ENCODE results near the gene ACSL3.

Gene ACSL3

GRCh38 chr2:222860740-222861410 is at the start of gene ACSL3:
Gene ACSL3, plus strand, starts transcription at chr2:222861036. Its CDS starts 47,737 bp downstream, at chr2:222908773.
- no peaks in the 10 kb centered on the region for H3K27me3 ChIP-seq (ENCODE audit: control insufficient read depth in 1 of 2, insufficient read depth in 2 of 2, low read length in 2 of 2)
- H3K36me3 ChIP-seq (ENCODE audit: control insufficient read depth in 1 of 2, insufficient read depth in 2 of 2, low read length in 2 of 2) = no peaks in the 10 kb centered on the region
- no peaks in the 10 kb centered on the region for H3K9me3 ChIP-seq (ENCODE audit: control insufficient read depth in 1 of 2, low read length in 2 of 2)
- peak within 1 kb of the TSS; percentile 79 to 92 for H3K4me3 ChIP-seq (ENCODE audit: low read depth in 1 of 2, low read length in 2 of 2)
- H3K4me1 ChIP-seq (ENCODE audit: control insufficient read depth in 1 of 2, insufficient read depth in 2 of 2, low read length in 2 of 2) = peaks cover 25 to 37% of the 10 kb centered on the region in 2 donors
- H3K27ac ChIP-seq (ENCODE audit: low read depth, low read length) = peak within 1 kb of the TSS; percentile 92
- H3K9ac ChIP-seq (ENCODE audit: low read depth in 1 of 2, low read length in 2 of 2) = peak within 1 kb of the TSS; percentile 70 to 80

- no peaks in the 10 kb centered on the region for H3K9me3 ChIP-seq (ENCODE audit: control insufficient read depth in 1 of 2, low read length in 2 of 2)
- no peak overlapping the region for H3K27ac ChIP-seq (ENCODE audit: low read depth, low read length)
- no peaks in the 10 kb centered on the region for H3K36me3 ChIP-seq (ENCODE audit: control insufficient read depth in 1 of 2, insufficient read depth in 2 of 2, low read length in 2 of 2)
- no peaks in the 10 kb centered on the region for H3K4me1 ChIP-seq (ENCODE audit: control insufficient read depth in 1 of 2, insufficient read depth in 2 of 2, low read length in 2 of 2)
- H3K4me3 ChIP-seq (ENCODE audit: low read depth in 1 of 2, low read length in 2 of 2) = no peak overlapping the region
- no peaks in the 10 kb centered on the region for H3K27me3 ChIP-seq (ENCODE audit: control insufficient read depth in 1 of 2, insufficient read depth in 2 of 2, low read length in 2 of 2)
- H3K9ac ChIP-seq (ENCODE audit: low read depth in 1 of 2, low read length in 2 of 2) = no peak overlapping the region
Measured at GRCh38 chr2:222811828-222812227, 49.0 kb upstream of the ACSL3 start.

- no peak overlapping the region for H3K4me3 ChIP-seq (ENCODE audit: low read depth in 1 of 2, low read length in 2 of 2)
- H3K27ac ChIP-seq (ENCODE audit: low read depth, low read length) = no peak overlapping the region
- no peaks in the 10 kb centered on the region for H3K27me3 ChIP-seq (ENCODE audit: control insufficient read depth in 1 of 2, insufficient read depth in 2 of 2, low read length in 2 of 2)
- no peaks in the 10 kb centered on the region for H3K36me3 ChIP-seq (ENCODE audit: control insufficient read depth in 1 of 2, insufficient read depth in 2 of 2, low read length in 2 of 2)
- H3K9ac ChIP-seq (ENCODE audit: low read depth in 1 of 2, low read length in 2 of 2) = no peak overlapping the region
- no peaks in the 10 kb centered on the region for H3K4me1 ChIP-seq (ENCODE audit: control insufficient read depth in 1 of 2, insufficient read depth in 2 of 2, low read length in 2 of 2)
- no peaks in the 10 kb centered on the region for H3K9me3 ChIP-seq (ENCODE audit: control insufficient read depth in 1 of 2, low read length in 2 of 2)
Measured at GRCh38 chr2:222813177-222813843, 47.5 kb upstream of the ACSL3 start.

GRCh38 chr2:222819722-222820333 is 41.0 kb upstream of the ACSL3 start:
- Histone ChIP-seq H3K27ac (ENCODE audit: low read depth, low read length) (no peak overlapping the region), H3K9ac (ENCODE audit: low read depth in 1 of 2, low read length in 2 of 2) (no peak overlapping the region), H3K4me1 (ENCODE audit: control insufficient read depth in 1 of 2, insufficient read depth in 2 of 2, low read length in 2 of 2) (no peaks in the 10 kb centered on the region), H3K27me3 (ENCODE audit: control insufficient read depth in 1 of 2, insufficient read depth in 2 of 2, low read length in 2 of 2) (no peaks in the 10 kb centered on the region), H3K9me3 (ENCODE audit: control insufficient read depth in 1 of 2, low read length in 2 of 2) (no peaks in the 10 kb centered on the region), H3K36me3 (ENCODE audit: control insufficient read depth in 1 of 2, insufficient read depth in 2 of 2, low read length in 2 of 2) (no peaks in the 10 kb centered on the region), H3K4me3 (ENCODE audit: low read depth in 1 of 2, low read length in 2 of 2) (no peak overlapping the region)

GRCh38 chr2:222823183-222823930 is 37.5 kb upstream of the ACSL3 start:
- H3K27ac ChIP-seq (ENCODE audit: low read depth, low read length) = no peak overlapping the region
- H3K9ac ChIP-seq (ENCODE audit: low read depth in 1 of 2, low read length in 2 of 2) = no peak overlapping the region
- H3K36me3 ChIP-seq (ENCODE audit: control insufficient read depth in 1 of 2, insufficient read depth in 2 of 2, low read length in 2 of 2) = no peaks in the 10 kb centered on the region
- peaks cover 0 to 4% of the 10 kb centered on the region in 2 donors for H3K27me3 ChIP-seq (ENCODE audit: control insufficient read depth in 1 of 2, insufficient read depth in 2 of 2, low read length in 2 of 2)
- no peaks in the 10 kb centered on the region for H3K9me3 ChIP-seq (ENCODE audit: control insufficient read depth in 1 of 2, low read length in 2 of 2)
- no peak overlapping the region for H3K4me3 ChIP-seq (ENCODE audit: low read depth in 1 of 2, low read length in 2 of 2)
- H3K4me1 ChIP-seq (ENCODE audit: control insufficient read depth in 1 of 2, insufficient read depth in 2 of 2, low read length in 2 of 2) = no peaks in the 10 kb centered on the region

GRCh38 chr2:222825031-222825430 is 35.8 kb upstream of the ACSL3 start:
- Histone ChIP-seq H3K9ac (ENCODE audit: low read depth in 1 of 2, low read length in 2 of 2) (no peak overlapping the region), H3K9me3 (ENCODE audit: control insufficient read depth in 1 of 2, low read length in 2 of 2) (no peaks in the 10 kb centered on the region), H3K27ac (ENCODE audit: low read depth, low read length) (no peak overlapping the region), H3K4me3 (ENCODE audit: low read depth in 1 of 2, low read length in 2 of 2) (no peak overlapping the region), H3K4me1 (ENCODE audit: control insufficient read depth in 1 of 2, insufficient read depth in 2 of 2, low read length in 2 of 2) (no peaks in the 10 kb centered on the region), H3K36me3 (ENCODE audit: control insufficient read depth in 1 of 2, insufficient read depth in 2 of 2, low read length in 2 of 2) (no peaks in the 10 kb centered on the region), H3K27me3 (ENCODE audit: control insufficient read depth in 1 of 2, insufficient read depth in 2 of 2, low read length in 2 of 2) (peaks cover 0 to 4% of the 10 kb centered on the region in 2 donors)

GRCh38 chr2:222827417-222827816 is 33.4 kb upstream of the ACSL3 start:
- H3K27ac ChIP-seq (ENCODE audit: low read depth, low read length) = no peak overlapping the region
- H3K27me3 ChIP-seq (ENCODE audit: control insufficient read depth in 1 of 2, insufficient read depth in 2 of 2, low read length in 2 of 2) = peaks cover 0 to 4% of the 10 kb centered on the region in 2 donors
- no peaks in the 10 kb centered on the region for H3K9me3 ChIP-seq (ENCODE audit: control insufficient read depth in 1 of 2, low read length in 2 of 2)
- no peaks in the 10 kb centered on the region for H3K4me1 ChIP-seq (ENCODE audit: control insufficient read depth in 1 of 2, insufficient read depth in 2 of 2, low read length in 2 of 2)
- no peaks in the 10 kb centered on the region for H3K36me3 ChIP-seq (ENCODE audit: control insufficient read depth in 1 of 2, insufficient read depth in 2 of 2, low read length in 2 of 2)
- H3K9ac ChIP-seq (ENCODE audit: low read depth in 1 of 2, low read length in 2 of 2) = no peak overlapping the region
- no peak overlapping the region for H3K4me3 ChIP-seq (ENCODE audit: low read depth in 1 of 2, low read length in 2 of 2)

GRCh38 chr2:222828572-222828971 is 32.3 kb upstream of the ACSL3 start:
- H3K4me1 ChIP-seq (ENCODE audit: control insufficient read depth in 1 of 2, insufficient read depth in 2 of 2, low read length in 2 of 2) = no peaks in the 10 kb centered on the region
- H3K9ac ChIP-seq (ENCODE audit: low read depth in 1 of 2, low read length in 2 of 2) = no peak overlapping the region
- H3K36me3 ChIP-seq (ENCODE audit: control insufficient read depth in 1 of 2, insufficient read depth in 2 of 2, low read length in 2 of 2) = no peaks in the 10 kb centered on the region
- H3K27me3 ChIP-seq (ENCODE audit: control insufficient read depth in 1 of 2, insufficient read depth in 2 of 2, low read length in 2 of 2) = peaks cover 0 to 4% of the 10 kb centered on the region in 2 donors
- H3K9me3 ChIP-seq (ENCODE audit: control insufficient read depth in 1 of 2, low read length in 2 of 2) = no peaks in the 10 kb centered on the region
- no peak overlapping the region for H3K4me3 ChIP-seq (ENCODE audit: low read depth in 1 of 2, low read length in 2 of 2)
- H3K27ac ChIP-seq (ENCODE audit: low read depth, low read length) = no peak overlapping the region

- H3K36me3 ChIP-seq (ENCODE audit: control insufficient read depth in 1 of 2, insufficient read depth in 2 of 2, low read length in 2 of 2) = no peaks in the 10 kb centered on the region
- H3K9ac ChIP-seq (ENCODE audit: low read depth in 1 of 2, low read length in 2 of 2) = no peak overlapping the region
- H3K27me3 ChIP-seq (ENCODE audit: control insufficient read depth in 1 of 2, insufficient read depth in 2 of 2, low read length in 2 of 2) = peaks cover 0 to 4% of the 10 kb centered on the region in 2 donors
- no peak overlapping the region for H3K4me3 ChIP-seq (ENCODE audit: low read depth in 1 of 2, low read length in 2 of 2)
- H3K4me1 ChIP-seq (ENCODE audit: control insufficient read depth in 1 of 2, insufficient read depth in 2 of 2, low read length in 2 of 2) = peaks cover 0 to 1% of the 10 kb centered on the region in 2 donors
- no peaks in the 10 kb centered on the region for H3K9me3 ChIP-seq (ENCODE audit: control insufficient read depth in 1 of 2, low read length in 2 of 2)
- H3K27ac ChIP-seq (ENCODE audit: low read depth, low read length) = no peak overlapping the region
Measured at GRCh38 chr2:222830164-222830563, 30.7 kb upstream of the ACSL3 start.

- no peak overlapping the region for H3K27ac ChIP-seq (ENCODE audit: low read depth, low read length)
- no peaks in the 10 kb centered on the region for H3K27me3 ChIP-seq (ENCODE audit: control insufficient read depth in 1 of 2, insufficient read depth in 2 of 2, low read length in 2 of 2)
- H3K4me1 ChIP-seq (ENCODE audit: control insufficient read depth in 1 of 2, insufficient read depth in 2 of 2, low read length in 2 of 2) = peaks cover 3 to 6% of the 10 kb centered on the region in 2 donors
- no peak overlapping the region for H3K9ac ChIP-seq (ENCODE audit: low read depth in 1 of 2, low read length in 2 of 2)
- no peak overlapping the region for H3K4me3 ChIP-seq (ENCODE audit: low read depth in 1 of 2, low read length in 2 of 2)
- no peaks in the 10 kb centered on the region for H3K9me3 ChIP-seq (ENCODE audit: control insufficient read depth in 1 of 2, low read length in 2 of 2)
- H3K36me3 ChIP-seq (ENCODE audit: control insufficient read depth in 1 of 2, insufficient read depth in 2 of 2, low read length in 2 of 2) = no peaks in the 10 kb centered on the region
Measured at GRCh38 chr2:222833410-222833809, 27.4 kb upstream of the ACSL3 start.
